Small intestine (tissue), 7 donors: ENCODE measurements around the gene ZFAND6. TPM values are rescaled to one million over a fixed set of nuclear protein-coding genes. Genes with fewer than 3 reads are reported as not detected.

Experiments
- DNase-seq, 2 donors: peaks; one replicate each; pipeline versions ENCODE4 v3.0.0 to v3.0.0-alpha.2; 2013
- FAIRE-seq: peaks from 2 replicates; lab custom pipeline; 2012; peaks lifted over from hg19 to GRCh38; lab: Jason Lieb, UNC
- H3K27ac ChIP-seq, 3 donors: one replicate each; pipeline ENCODE4 v1.5.1; 2013; ENCODE audit warnings: low read length in 2 of 3, mild to moderate bottlenecking in 2 of 3, control low read depth in 1 of 3, inconsistent platforms in 1 of 3, low read depth in 1 of 3, moderate library complexity in 1 of 3
- H3K27me3 ChIP-seq, 3 donors: one replicate each; pipeline ENCODE4 v1.6.1; 2013; ENCODE audit warnings: low read length in 3 of 3, inconsistent platforms in 1 of 3; ENCODE audit not compliant: control insufficient read depth in 3 of 3, insufficient read depth in 3 of 3
- H3K36me3 ChIP-seq, 3 donors: one replicate each; pipeline ENCODE4 v1.6.1; 2013; ENCODE audit warnings: low read length in 3 of 3, inconsistent platforms in 1 of 3, low read depth in 1 of 3, mild to moderate bottlenecking in 1 of 3, moderate library complexity in 1 of 3; ENCODE audit not compliant: control insufficient read depth in 3 of 3, insufficient read depth in 2 of 3
- H3K4me1 ChIP-seq, 3 donors: one replicate each; pipeline ENCODE4 v1.6.1; 2013; ENCODE audit warnings: low read length in 2 of 3, inconsistent platforms in 1 of 3, low read depth in 1 of 3, mild to moderate bottlenecking in 1 of 3, moderate library complexity in 1 of 3; ENCODE audit not compliant: control insufficient read depth in 3 of 3, insufficient read depth in 2 of 3
- H3K4me3 ChIP-seq, 3 donors: one replicate each; pipeline ENCODE4 v1.5.1; 2013; ENCODE audit warnings: low read length in 3 of 3, control low read depth in 1 of 3, inconsistent platforms in 1 of 3, low read depth in 1 of 3, mild to moderate bottlenecking in 1 of 3, moderate library complexity in 1 of 3
- H3K9me3 ChIP-seq, 2 donors: one replicate each; pipeline ENCODE4 v1.6.1; 2013; ENCODE audit warnings: low read depth in 1 of 2, low read length in 1 of 2; ENCODE audit not compliant: control insufficient read depth in 2 of 2, insufficient read depth in 1 of 2
- WGBS, 3 donors: extraction: QIAGEN DNeasy Blood & Tissue Kit; methylation state at CpG; one replicate each; pipeline ENCODE4 v1.1.7; 2013; 5-methylcytosine and 5-hydroxymethylcytosine counted together
- polyA plus RNA-seq, 4 donors: library from polyadenylated mRNA; stranded (reverse) in 3 of 4; unstranded in 1 of 4; fragments of 200-250 nt in 3 of 4; fragments of 120-200 nt in 1 of 4; gene quantifications; one replicate each; pipeline versions ENCODE4 v1.2.1 to v1.2.3, GENCODE V29; 2013
- donor health status: healthy with polysubstance abuse.
- donor health status: control.
- donor health status: control.
- donor health status: Bipolar disorder and iron deficiency.
- donor health status: healthy.

The ZFAND6 gene
- polyA plus RNA-seq, 4 donors: 66.9 to 97.3 (median 89.4) TPM

DNA sequence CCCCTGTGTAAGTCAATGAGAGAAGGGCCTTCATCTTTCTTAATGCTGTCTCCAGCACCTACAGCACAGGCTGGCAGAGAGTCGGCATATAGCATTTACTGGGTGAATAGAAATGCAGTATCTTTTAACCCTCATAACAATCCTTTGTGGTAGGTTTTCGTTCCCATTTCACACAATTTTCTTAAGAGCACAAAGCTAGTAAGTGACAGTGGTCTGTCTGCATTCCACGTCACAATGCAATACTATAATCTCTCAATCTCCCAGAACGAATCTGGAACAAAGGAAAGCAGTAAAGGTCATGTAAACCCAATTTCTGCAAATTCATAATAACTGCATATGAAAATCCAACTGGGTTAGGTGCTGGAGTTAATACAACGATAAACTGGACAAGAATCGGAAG lies 1.4 kb upstream of the ZFAND6 start:
- no peaks in the 10 kb centered on the region for H3K36me3 ChIP-seq
- DNase-seq (no peak), FAIRE-seq (no peak)
- H3K4me3 ChIP-seq: no peak overlapping the region
- H3K27me3 ChIP-seq: no peaks in the 10 kb centered on the region
- H3K9me3 ChIP-seq: no peaks in the 10 kb centered on the region
- peaks cover 0 to 14% (median 0%) of the 10 kb centered on the region in 3 donors for H3K4me1 ChIP-seq
- 62 to 68% (median 67%) methylated on average over 6 of the region's 6 CpGs for WGBS, 3 donors
- no peak overlapping the region for H3K27ac ChIP-seq

- Histone ChIP-seq H3K4me1 (peaks cover 0 to 14% (median 0%) of the 10 kb centered on the region in 3 donors), H3K4me3 (peak overlapping the region; percentile 67 to 84 (median 81)), H3K27me3 (no peaks in the 10 kb centered on the region), H3K36me3 (no peaks in the 10 kb centered on the region), H3K9me3 (no peaks in the 10 kb centered on the region), H3K27ac (peak overlapping the region; percentile 95 to 99 (median 98))
- FAIRE-seq (no peak), DNase-seq (peak; percentile 52 to 83)
- 0 to 1% (median 1%) methylated on average over 35 to 72 of the region's 72 CpGs for WGBS, 3 donors
These were observed 395 bp downstream of the ZFAND6 start for GRCh38 chr15:80059786-80060355.

GRCh38 chr15:80060356-80061006 lies 1.0 kb downstream of the ZFAND6 start:
- peak overlapping the region; percentile 95 to 99 (median 98) for H3K27ac ChIP-seq
- no peaks in the 10 kb centered on the region for H3K9me3 ChIP-seq
- DNase-seq (peak; percentile 78 to 85), FAIRE-seq (no peak)
- H3K4me1 ChIP-seq: peaks cover 0 to 14% (median 0%) of the 10 kb centered on the region in 3 donors
- 2 to 6% (median 2%) methylated on average over 26 of the region's 26 CpGs for WGBS, 3 donors
- peak overlapping the region; percentile 67 to 84 (median 81) for H3K4me3 ChIP-seq
- no peaks in the 10 kb centered on the region for H3K36me3 ChIP-seq
- no peaks in the 10 kb centered on the region for H3K27me3 ChIP-seq

GRCh38 chr15:80061582-80061981 lies 2.1 kb downstream of the ZFAND6 start:
- Histone ChIP-seq H3K4me3 (no peak overlapping the region), H3K27ac (no peak overlapping the region), H3K9me3 (no peaks in the 10 kb centered on the region), H3K27me3 (no peaks in the 10 kb centered on the region), H3K36me3 (no peaks in the 10 kb centered on the region), H3K4me1 (peaks cover 0 to 14% (median 0%) of the 10 kb centered on the region in 3 donors)
- 13 to 36% (median 15%) methylated on average over 5 of the region's 5 CpGs for WGBS, 3 donors
- FAIRE-seq (no peak), DNase-seq (peak in 1 of 2 donors; percentile 7)

GRCh38 chr15:80066912-80067311 lies 7.4 kb downstream of the ZFAND6 start:
- FAIRE-seq (no peak), DNase-seq (no peak)
- no peak overlapping the region for H3K27ac ChIP-seq
- H3K9me3 ChIP-seq: no peaks in the 10 kb centered on the region
- H3K36me3 ChIP-seq: no peaks in the 10 kb centered on the region
- no peaks in the 10 kb centered on the region for H3K27me3 ChIP-seq
- H3K4me3 ChIP-seq: no peak overlapping the region
- H3K4me1 ChIP-seq: peaks cover 0 to 7% (median 0%) of the 10 kb centered on the region in 3 donors

GRCh38 chr15:80068578-80068977 lies 9.1 kb downstream of the ZFAND6 start:
- WGBS, 3 donors: 67 to 83% (median 76%) methylated on average over 11 of the region's 11 CpGs
- no peak for FAIRE-seq
- no peak for DNase-seq
- Histone ChIP-seq H3K4me1 (peaks cover 0 to 3% (median 0%) of the 10 kb centered on the region in 3 donors), H3K36me3 (no peaks in the 10 kb centered on the region), H3K4me3 (no peak overlapping the region), H3K27me3 (no peaks in the 10 kb centered on the region), H3K27ac (no peak overlapping the region), H3K9me3 (no peaks in the 10 kb centered on the region)

DNA sequence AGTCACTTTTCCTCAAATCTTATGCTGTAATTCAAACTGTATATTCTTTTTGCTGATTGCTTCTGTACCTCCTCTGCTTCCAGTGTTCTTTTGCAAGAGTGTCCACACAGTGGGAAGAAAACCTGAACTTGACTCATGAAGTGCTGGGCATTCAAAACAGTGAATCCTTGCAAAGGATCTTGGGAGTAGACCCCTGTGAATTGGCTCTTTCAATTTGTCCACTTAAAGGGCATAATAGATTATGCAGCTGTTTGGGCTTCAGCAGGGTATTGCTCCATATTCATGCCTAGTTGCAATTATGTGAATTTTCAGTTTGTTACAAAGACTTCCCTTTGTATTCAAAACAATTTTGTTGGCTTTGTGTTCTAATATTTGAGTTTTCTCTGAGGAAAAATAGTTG lies 11.4 kb downstream of the ZFAND6 start:
- H3K4me1 ChIP-seq: peaks cover 0 to 5% (median 0%) of the 10 kb centered on the region in 3 donors
- DNase-seq: no peak
- H3K4me3 ChIP-seq: no peak overlapping the region
- no peak overlapping the region for H3K27ac ChIP-seq
- no peaks in the 10 kb centered on the region for H3K27me3 ChIP-seq
- no peaks in the 10 kb centered on the region for H3K36me3 ChIP-seq
- no peak for FAIRE-seq
- no peaks in the 10 kb centered on the region for H3K9me3 ChIP-seq

DNA sequence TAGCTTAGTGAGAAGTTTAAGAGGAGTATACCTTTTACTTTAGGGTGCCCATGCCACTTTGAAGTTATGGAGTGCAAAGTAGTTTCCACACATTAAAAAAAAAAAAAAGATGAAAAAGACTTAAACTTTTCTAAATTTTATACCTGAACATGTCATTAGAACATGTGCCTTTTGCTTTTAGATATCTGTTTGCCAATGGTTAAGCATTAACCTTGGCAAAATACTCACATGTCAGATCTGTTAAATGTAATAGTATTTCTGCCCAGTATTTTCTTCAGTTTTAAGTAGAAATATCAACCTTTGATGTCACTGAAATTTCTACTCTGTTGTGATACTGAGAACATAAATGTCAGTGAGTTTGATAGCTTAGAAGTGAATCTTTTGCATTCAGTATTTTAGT lies 12.2 kb downstream of the ZFAND6 start:
- Histone ChIP-seq H3K9me3 (no peaks in the 10 kb centered on the region), H3K4me1 (peaks cover 0 to 13% (median 0%) of the 10 kb centered on the region in 3 donors), H3K27me3 (no peaks in the 10 kb centered on the region), H3K36me3 (no peaks in the 10 kb centered on the region), H3K27ac (no peak overlapping the region), H3K4me3 (no peak overlapping the region)
- no peak for DNase-seq
- no peak for FAIRE-seq
